Measurements from ENCODE around the gene FTO.

Gene FTO

GRCh38 chr16:53712065-53712464 lies 8.1 kb downstream of the FTO start:
- no peak for DNase-seq

DNA sequence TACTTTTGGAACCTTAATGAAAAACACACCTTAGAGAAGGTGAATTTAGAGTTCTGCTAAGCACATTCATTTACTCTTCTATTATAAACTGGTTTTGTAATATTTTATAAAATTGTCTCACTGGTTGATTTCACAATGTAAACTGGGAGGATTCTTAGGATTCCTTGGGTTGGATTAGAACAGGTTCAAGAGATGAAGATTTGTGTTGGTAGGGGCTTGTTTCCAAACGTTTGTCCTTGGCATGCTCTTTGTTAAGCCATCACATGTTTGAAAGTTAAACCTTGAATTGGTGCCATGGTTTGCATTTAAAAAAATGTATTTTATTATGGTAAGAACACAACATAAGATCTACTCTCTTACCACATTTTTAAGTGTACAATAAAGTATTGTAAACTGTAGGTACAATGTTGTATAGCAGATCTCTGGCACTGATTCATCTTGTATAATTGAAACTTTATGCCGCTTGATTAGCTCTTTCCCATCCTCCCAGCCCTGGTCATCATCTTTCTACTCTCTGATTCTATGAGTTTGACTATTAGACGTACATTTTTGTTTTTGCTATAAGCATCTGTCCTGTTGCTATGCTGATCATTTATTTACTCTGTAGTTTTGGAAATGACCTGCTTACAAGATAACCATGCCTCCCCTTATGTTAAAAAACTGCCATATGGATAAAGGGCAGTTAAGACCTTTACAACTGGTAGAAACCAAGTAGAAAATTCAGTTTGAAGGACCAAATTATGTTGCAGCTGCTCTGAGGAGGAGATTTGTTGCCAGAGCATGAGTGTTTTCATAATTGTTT lies 9.6 kb downstream of the FTO start:
- DNase-seq = no peak

GRCh38 chr16:53714205-53715022 lies 10.5 kb downstream of the FTO start:
- DNase-seq = no peak

GRCh38 chr16:53715023-53715384 lies 11.0 kb downstream of the FTO start:
- DNase-seq = no peak

- no peak for DNase-seq
Observed at GRCh38 chr16:53717577-53717976, 13.6 kb downstream of the FTO start.

GRCh38 chr16:53721017-53721416 lies 17.1 kb downstream of the FTO start:
- DNase-seq = no peak

DNA sequence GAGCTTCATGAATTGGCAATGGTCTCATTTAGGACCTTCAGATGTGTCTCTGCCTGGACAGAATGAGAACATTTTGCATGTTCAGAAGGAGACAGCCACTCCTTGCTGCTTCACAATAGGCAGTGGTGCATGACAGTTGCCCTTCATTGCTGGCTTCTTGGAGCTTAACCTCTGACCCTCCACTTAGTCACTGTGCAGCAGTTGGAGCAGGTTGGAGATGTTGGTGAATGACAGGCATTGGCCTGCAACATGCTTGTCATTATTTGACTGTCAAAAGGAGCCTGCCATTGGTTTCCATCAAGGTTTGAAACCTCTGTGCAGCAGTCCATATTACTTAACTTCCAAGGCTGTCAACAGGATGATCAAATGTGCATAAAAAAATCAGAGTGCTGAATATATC lies 22.7 kb downstream of the FTO start:
- DNase-seq = peak; percentile 19

DNA sequence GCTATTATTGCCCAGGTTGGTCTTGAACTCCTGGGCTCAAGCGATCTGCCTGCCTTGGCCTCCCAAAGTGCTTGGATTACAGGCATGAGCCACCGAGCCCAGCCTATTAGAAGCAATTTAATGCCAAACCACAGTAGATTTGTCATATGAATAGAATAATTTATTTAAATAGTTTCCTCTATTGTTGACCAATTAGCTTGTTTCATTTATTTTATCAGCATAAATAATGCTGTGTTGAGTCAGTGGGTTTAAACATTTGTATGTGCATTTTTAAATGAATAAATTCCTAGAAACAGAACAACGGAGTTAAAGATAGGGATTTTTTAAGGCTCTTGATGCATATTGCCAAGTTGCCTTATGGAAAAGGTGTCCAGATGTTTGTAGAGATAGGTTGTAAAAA lies 26.7 kb downstream of the FTO start:
- DNase-seq = no peak

GRCh38 chr16:53732296-53732929 lies 28.5 kb downstream of the FTO start:
- peak; percentile 17 for DNase-seq

DNA sequence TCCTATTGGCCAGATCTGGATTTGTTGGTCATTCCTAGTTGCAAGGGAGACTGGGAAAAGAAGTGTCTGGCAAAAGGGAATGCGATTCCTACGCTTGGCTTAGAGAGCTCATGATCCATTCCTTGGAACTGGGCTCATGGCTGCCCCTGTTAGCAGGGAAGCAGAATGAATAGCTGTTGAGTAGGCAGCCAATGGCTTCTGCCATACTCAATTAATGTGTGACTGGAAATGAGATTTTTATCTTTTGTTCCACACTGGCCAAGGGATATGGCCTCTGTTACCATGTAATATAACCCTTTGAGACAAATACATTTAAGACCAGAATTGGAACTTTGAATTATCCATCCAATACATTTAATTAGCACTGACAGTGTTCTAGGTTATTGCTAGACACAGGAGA lies 31.0 kb downstream of the FTO start:
- no peak for DNase-seq

- DNase-seq = no peak
Observed at GRCh38 chr16:53736297-53736696, 32.3 kb downstream of the FTO start.

GRCh38 chr16:53737552-53737951 lies 33.6 kb downstream of the FTO start:
- no peak for DNase-seq

GRCh38 chr16:53740476-53740875 lies 36.5 kb downstream of the FTO start:
- DNase-seq = no peak

- DNase-seq = no peak
Observed at GRCh38 chr16:53740933-53741531, 37.1 kb downstream of the FTO start.

GRCh38 chr16:53741546-53741945 lies 37.6 kb downstream of the FTO start:
- DNase-seq = no peak

- peak; percentile 28 for DNase-seq
Observed at GRCh38 chr16:53743149-53743566, 39.2 kb downstream of the FTO start.

GRCh38 chr16:53744449-53744848 lies 40.5 kb downstream of the FTO start:
- DNase-seq = no peak

DNA sequence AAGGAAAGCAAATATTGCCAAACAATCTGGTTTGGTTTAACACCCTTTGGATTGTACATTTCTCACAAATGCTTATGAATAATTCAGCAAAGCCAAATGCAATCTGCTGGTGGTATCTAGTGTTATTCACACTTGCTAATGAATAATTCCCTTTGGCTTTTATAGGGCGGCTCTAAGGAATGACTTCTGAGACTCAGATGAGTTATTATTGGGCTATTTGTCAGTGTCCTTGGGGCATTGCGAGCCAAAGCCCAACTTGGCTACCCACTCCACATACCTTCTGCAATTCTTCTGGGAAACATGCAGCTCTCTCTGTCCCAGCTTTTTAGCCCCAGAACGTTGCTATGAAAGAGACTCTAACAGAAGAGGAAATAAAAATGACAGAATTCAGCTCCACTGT lies 41.1 kb downstream of the FTO start:
- peak; percentile 76 for DNase-seq

- DNase-seq = peak; percentile 75
Observed at GRCh38 chr16:53745753-53746266, 41.9 kb downstream of the FTO start.

DNA sequence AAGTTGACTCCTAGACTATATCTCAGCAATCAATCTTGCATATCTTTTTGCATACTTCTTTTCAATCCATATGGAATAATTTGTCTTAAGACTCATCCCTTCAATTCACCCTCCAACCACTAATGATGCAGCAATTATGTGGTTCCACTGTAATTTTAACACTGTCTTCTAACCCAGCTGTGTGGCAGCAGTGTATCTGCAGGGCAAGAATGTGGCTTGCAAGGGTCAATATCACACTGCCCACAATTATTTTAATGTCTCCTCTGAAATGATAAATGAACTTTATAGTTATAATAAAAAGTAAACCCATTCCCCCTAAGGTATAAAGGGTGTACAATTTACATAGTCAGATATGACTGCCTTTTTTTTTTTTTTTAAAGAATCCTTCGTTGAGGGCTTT lies 48.6 kb downstream of the FTO start:
- no peak for DNase-seq

DNA sequence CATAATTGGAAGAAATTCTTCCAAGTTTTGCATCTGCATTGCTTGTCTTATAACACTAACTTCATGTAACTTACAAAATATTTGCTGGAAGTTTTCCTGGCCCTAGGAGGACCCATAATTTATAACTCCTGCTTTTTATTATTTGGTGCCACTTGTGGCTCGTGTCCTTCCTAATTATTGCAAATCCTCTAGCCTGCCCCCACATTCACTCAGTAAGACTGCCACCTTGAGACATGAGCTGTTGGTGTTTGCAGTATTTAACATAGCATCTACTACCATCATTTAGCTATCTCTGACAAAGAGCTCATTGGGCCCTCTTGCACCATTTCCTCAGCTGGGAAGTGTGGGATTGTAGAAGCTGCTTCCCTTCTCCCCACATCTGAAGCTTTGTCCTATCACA lies 49.5 kb downstream of the FTO start:
- no peak for DNase-seq

GRCh38 chr16:53755026-53755910 lies 51.3 kb downstream of the FTO start:
- DNase-seq = peak; percentile 26
